HepG2 (cell line): ENCODE measurements around the gene S100P. TPM values are rescaled to one million over a fixed set of nuclear protein-coding genes. Genes with fewer than 3 reads are reported as not detected.
A peak's percentile ranks its signal among the peaks of the same experiment; 100 is the strongest.

Experiments
- CBFB ChIP-seq: sonication (generic); formaldehyde crosslinking; IDR thresholded peaks from 2 replicates; pipeline ENCODE4 v1.4.0; 2020; ENCODE audit warnings: missing genetic modification reagents
- HDAC2 ChIP-seq: sonication (generic); formaldehyde crosslinking; IDR thresholded peaks from 2 replicates; pipeline ENCODE4 v1.4.0; 2020; ENCODE audit warnings: missing genetic modification reagents
- HOXA3 ChIP-seq: sonication (generic); formaldehyde crosslinking; IDR thresholded peaks from 2 replicates; pipeline ENCODE4 v1.5.0; 2020; ENCODE audit warnings: missing genetic modification reagents
- MAZ ChIP-seq, 2 experiments: sonication (generic) in 1 of 2; formaldehyde crosslinking in 1 of 2; IDR thresholded peaks; 2 replicates each; pipeline versions ENCODE4 v1.5.0 to v1.6.1; 2012 to 2020; ENCODE audit warnings: low read depth in 2 of 2, mild to moderate bottlenecking in 2 of 2, borderline replicate concordance in 1 of 2, improper control_type of control experiment in 1 of 2, low read length in 1 of 2, missing genetic modification reagents in 1 of 2, moderate library complexity in 1 of 2
- MIXL1 ChIP-seq: IDR thresholded peaks from 2 replicates; pipeline ENCODE4 v1.6.1; 2016
- MXI1 ChIP-seq: IDR thresholded peaks from 3 replicates; pipeline ENCODE4 v1.6.1; 2012; ENCODE audit warnings: low read depth, low read length, inconsistent platforms, borderline replicate concordance
- NCOA1 ChIP-seq: sonication (generic); formaldehyde crosslinking; IDR thresholded peaks from 2 replicates; pipeline ENCODE4 v1.9.0; 2021; ENCODE audit warnings: missing genetic modification reagents
- SALL1 ChIP-seq: sonication (generic); formaldehyde crosslinking; IDR thresholded peaks from 2 replicates; pipeline ENCODE4 v1.8.0; 2022; ENCODE audit warnings: mild to moderate bottlenecking, missing genetic modification reagents
- SMYD3 ChIP-seq: sonication (generic); formaldehyde crosslinking; IDR thresholded peaks from 2 replicates; pipeline ENCODE4 v1.8.1; 2023; ENCODE audit warnings: mild to moderate bottlenecking, missing genetic modification reagents
- SP2 ChIP-seq: sonication (generic); formaldehyde crosslinking; IDR thresholded peaks from 2 replicates; pipeline ENCODE4 v1.5.1; 2020; ENCODE audit warnings: mild to moderate bottlenecking, missing genetic modification reagents
- YY1 ChIP-seq: IDR thresholded peaks from 2 replicates; pipeline ENCODE4 v1.6.1; 2011; ENCODE audit warnings: low read length, low read depth, moderate library complexity, mild to moderate bottlenecking; ENCODE audit not compliant: insufficient read depth, insufficient replicate concordance
- ZBTB42 ChIP-seq: sonication (generic); formaldehyde crosslinking; IDR thresholded peaks from 2 replicates; pipeline ENCODE4 v1.5.0; 2020; ENCODE audit warnings: mild to moderate bottlenecking, missing genetic modification reagents
- polyA plus RNA-seq, 8 experiments: library from polyadenylated mRNA; depleted of rRNA in 3 of 8; stranded (reverse) in 7 of 8; unstranded in 1 of 8; fragments of >200 nt; fragmentation: Illumina TruSeq in 4 of 8; extraction: Trizol in 4 of 8; gene quantifications; 2 replicates each; pipeline versions ENCODE4 v1.2.1 to v1.2.3, GENCODE V29; 2011 to 2016; ENCODE audit warnings: low read depth in 4 of 8, missing spikeins in 1 of 8, mixed read lengths in 1 of 8; ENCODE audit not compliant: insufficient read depth in 1 of 8
- total RNA-seq, 5 experiments: library from RNA; depleted of rRNA; stranded (reverse); fragments of >200 nt; fragmentation: Illumina TruSeq; extraction: Trizol; gene quantifications; 2 replicates each; pipeline ENCODE4 v1.2.3, GENCODE V29; 2016; ENCODE audit warnings: low read depth in 1 of 5
- TF ChIP-seq, protein P1 (sequence below): sonication (generic); formaldehyde crosslinking; IDR thresholded peaks from 2 replicates; pipeline ENCODE4 v1.5.1; 2020; ENCODE audit warnings: mild to moderate bottlenecking, missing genetic modification reagents, moderate library complexity
- TF ChIP-seq, protein P2 (sequence below): sonication (generic); formaldehyde crosslinking; IDR thresholded peaks from 2 replicates; pipeline ENCODE4; 2020; ENCODE audit warnings: missing genetic modification reagents, mild to moderate bottlenecking, borderline replicate concordance
- TF ChIP-seq, protein P3 (sequence below): sonication (generic); formaldehyde crosslinking; IDR thresholded peaks from 2 replicates; pipeline ENCODE4 v1.9.0; 2022; ENCODE audit warnings: low read depth, missing genetic modification reagents
- TF ChIP-seq, protein P4 (sequence below): sonication (generic); formaldehyde crosslinking; IDR thresholded peaks from 2 replicates; pipeline ENCODE4 v1.4.0; 2020; ENCODE audit warnings: missing genetic modification reagents, borderline replicate concordance
- TF ChIP-seq, protein P5 (sequence below): sonication (generic); formaldehyde crosslinking; IDR thresholded peaks from 2 replicates; pipeline ENCODE4 v1.5.0; 2020; ENCODE audit warnings: mild to moderate bottlenecking, missing genetic modification reagents, moderate library complexity

The S100P gene
- total and polyA plus RNA-seq, 2 of the 13 experiments (the other 11 are each of a cell fraction or from before 2014, with no cell fraction given): 278 to 1,649 TPM

DNA sequence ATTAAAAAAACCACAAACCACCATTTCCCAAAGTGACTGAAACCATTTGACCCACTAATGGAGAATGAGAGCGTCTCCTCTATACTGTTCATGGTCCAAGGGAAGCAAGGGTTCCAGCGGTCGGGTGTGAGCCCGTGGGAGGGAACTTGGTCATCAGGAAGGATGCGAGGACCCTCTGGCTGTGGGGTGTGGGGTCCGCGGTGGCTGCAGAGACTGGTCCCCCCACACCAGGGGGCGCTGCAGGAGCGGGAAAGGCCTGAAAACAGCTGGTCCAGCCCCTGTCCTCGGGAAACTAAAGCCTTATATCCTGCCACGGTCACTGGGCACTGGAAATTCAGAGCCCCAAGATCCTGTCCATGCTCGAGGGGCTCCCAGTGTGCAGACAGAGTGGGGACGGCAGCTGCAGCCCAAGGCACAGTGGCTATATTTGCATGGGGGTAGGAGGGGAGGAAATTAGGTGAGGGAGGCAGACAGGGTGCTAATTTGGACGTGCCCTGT is 26.6 kb downstream of the S100P start (continued):
- TF ChIP-seq MIXL1 (CRISPR knock-in tag): 0 out of 2 replicates have a peak, but pooled peaks have one; percentile 43
- peak; percentile 27; the same call in 1 of the 2 replicates for TF ChIP-seq SALL1
- TF ChIP-seq, protein P1, sequence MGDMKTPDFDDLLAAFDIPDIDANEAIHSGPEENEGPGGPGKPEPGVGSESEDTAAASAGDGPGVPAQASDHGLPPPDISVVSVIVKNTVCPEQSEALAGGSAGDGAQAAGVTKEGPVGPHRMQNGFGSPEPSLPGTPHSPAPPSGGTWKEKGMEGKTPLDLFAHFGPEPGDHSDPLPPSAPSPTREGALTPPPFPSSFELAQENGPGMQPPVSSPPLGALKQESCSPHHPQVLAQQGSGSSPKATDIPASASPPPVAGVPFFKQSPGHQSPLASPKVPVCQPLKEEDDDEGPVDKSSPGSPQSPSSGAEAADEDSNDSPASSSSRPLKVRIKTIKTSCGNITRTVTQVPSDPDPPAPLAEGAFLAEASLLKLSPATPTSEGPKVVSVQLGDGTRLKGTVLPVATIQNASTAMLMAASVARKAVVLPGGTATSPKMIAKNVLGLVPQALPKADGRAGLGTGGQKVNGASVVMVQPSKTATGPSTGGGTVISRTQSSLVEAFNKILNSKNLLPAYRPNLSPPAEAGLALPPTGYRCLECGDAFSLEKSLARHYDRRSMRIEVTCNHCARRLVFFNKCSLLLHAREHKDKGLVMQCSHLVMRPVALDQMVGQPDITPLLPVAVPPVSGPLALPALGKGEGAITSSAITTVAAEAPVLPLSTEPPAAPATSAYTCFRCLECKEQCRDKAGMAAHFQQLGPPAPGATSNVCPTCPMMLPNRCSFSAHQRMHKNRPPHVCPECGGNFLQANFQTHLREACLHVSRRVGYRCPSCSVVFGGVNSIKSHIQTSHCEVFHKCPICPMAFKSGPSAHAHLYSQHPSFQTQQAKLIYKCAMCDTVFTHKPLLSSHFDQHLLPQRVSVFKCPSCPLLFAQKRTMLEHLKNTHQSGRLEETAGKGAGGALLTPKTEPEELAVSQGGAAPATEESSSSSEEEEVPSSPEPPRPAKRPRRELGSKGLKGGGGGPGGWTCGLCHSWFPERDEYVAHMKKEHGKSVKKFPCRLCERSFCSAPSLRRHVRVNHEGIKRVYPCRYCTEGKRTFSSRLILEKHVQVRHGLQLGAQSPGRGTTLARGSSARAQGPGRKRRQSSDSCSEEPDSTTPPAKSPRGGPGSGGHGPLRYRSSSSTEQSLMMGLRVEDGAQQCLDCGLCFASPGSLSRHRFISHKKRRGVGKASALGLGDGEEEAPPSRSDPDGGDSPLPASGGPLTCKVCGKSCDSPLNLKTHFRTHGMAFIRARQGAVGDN: peak; percentile 68
- TF ChIP-seq ZBTB42 (CRISPR knock-in tag): no peak
- TF ChIP-seq YY1: peak; percentile 45
- 0 out of 2 replicates have a peak, but pooled peaks have one; percentile 25 for TF ChIP-seq HOXA3 (CRISPR knock-in tag)
- TF ChIP-seq MAZ (IDR thresholded peaks at IDR 0.05; ENCODE audit: borderline replicate concordance, low read depth, low read length): no peak
- TF ChIP-seq MAZ (CRISPR knock-in tag; IDR thresholded peaks at IDR 0.05; ENCODE audit: low read depth): no peak
- no peak for TF ChIP-seq NCOA1 (CRISPR knock-in tag)
- TF ChIP-seq, protein P2, sequence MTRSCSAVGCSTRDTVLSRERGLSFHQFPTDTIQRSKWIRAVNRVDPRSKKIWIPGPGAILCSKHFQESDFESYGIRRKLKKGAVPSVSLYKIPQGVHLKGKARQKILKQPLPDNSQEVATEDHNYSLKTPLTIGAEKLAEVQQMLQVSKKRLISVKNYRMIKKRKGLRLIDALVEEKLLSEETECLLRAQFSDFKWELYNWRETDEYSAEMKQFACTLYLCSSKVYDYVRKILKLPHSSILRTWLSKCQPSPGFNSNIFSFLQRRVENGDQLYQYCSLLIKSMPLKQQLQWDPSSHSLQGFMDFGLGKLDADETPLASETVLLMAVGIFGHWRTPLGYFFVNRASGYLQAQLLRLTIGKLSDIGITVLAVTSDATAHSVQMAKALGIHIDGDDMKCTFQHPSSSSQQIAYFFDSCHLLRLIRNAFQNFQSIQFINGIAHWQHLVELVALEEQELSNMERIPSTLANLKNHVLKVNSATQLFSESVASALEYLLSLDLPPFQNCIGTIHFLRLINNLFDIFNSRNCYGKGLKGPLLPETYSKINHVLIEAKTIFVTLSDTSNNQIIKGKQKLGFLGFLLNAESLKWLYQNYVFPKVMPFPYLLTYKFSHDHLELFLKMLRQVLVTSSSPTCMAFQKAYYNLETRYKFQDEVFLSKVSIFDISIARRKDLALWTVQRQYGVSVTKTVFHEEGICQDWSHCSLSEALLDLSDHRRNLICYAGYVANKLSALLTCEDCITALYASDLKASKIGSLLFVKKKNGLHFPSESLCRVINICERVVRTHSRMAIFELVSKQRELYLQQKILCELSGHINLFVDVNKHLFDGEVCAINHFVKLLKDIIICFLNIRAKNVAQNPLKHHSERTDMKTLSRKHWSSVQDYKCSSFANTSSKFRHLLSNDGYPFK (CRISPR knock-in tag): 0 out of 2 replicates have a peak, but pooled peaks have one; percentile 16
- 0 out of 2 replicates have a peak, but pooled peaks have one; percentile 29 for TF ChIP-seq SP2 (CRISPR knock-in tag)
- no peak for TF ChIP-seq CBFB (CRISPR knock-in tag)
- TF ChIP-seq MXI1: 0 out of 3 replicates have a peak, but pooled peaks have one; percentile 41
- no peak for TF ChIP-seq HDAC2
- TF ChIP-seq, protein P3, sequence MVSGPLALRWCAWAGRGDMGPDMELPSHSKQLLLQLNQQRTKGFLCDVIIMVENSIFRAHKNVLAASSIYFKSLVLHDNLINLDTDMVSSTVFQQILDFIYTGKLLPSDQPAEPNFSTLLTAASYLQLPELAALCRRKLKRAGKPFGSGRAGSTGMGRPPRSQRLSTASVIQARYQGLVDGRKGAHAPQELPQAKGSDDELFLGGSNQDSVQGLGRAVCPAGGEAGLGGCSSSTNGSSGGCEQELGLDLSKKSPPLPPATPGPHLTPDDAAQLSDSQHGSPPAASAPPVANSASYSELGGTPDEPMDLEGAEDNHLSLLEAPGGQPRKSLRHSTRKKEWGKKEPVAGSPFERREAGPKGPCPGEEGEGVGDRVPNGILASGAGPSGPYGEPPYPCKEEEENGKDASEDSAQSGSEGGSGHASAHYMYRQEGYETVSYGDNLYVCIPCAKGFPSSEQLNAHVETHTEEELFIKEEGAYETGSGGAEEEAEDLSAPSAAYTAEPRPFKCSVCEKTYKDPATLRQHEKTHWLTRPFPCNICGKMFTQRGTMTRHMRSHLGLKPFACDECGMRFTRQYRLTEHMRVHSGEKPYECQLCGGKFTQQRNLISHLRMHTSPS (CRISPR knock-in tag): 0 out of 2 replicates have a peak, but pooled peaks have one; percentile 18
- TF ChIP-seq, protein P4, sequence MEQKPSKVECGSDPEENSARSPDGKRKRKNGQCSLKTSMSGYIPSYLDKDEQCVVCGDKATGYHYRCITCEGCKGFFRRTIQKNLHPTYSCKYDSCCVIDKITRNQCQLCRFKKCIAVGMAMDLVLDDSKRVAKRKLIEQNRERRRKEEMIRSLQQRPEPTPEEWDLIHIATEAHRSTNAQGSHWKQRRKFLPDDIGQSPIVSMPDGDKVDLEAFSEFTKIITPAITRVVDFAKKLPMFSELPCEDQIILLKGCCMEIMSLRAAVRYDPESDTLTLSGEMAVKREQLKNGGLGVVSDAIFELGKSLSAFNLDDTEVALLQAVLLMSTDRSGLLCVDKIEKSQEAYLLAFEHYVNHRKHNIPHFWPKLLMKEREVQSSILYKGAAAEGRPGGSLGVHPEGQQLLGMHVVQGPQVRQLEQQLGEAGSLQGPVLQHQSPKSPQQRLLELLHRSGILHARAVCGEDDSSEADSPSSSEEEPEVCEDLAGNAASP (CRISPR knock-in tag): peak; percentile 63; the same call in 1 of the 2 replicates
- no peak for TF ChIP-seq SMYD3 (CRISPR knock-in tag)
- TF ChIP-seq, protein P5, sequence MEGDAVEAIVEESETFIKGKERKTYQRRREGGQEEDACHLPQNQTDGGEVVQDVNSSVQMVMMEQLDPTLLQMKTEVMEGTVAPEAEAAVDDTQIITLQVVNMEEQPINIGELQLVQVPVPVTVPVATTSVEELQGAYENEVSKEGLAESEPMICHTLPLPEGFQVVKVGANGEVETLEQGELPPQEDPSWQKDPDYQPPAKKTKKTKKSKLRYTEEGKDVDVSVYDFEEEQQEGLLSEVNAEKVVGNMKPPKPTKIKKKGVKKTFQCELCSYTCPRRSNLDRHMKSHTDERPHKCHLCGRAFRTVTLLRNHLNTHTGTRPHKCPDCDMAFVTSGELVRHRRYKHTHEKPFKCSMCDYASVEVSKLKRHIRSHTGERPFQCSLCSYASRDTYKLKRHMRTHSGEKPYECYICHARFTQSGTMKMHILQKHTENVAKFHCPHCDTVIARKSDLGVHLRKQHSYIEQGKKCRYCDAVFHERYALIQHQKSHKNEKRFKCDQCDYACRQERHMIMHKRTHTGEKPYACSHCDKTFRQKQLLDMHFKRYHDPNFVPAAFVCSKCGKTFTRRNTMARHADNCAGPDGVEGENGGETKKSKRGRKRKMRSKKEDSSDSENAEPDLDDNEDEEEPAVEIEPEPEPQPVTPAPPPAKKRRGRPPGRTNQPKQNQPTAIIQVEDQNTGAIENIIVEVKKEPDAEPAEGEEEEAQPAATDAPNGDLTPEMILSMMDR (CRISPR knock-in tag): peak; percentile 98
